ENCODE data around the gene SAPCD1. TPM values are rescaled to one million over a fixed set of nuclear protein-coding genes. Genes with fewer than 3 reads are reported as not detected.
A peak's percentile ranks its signal among the peaks of the same experiment; 100 is the strongest.

The SAPCD1 gene
- total and polyA plus RNA-seq, 9 donors: 0.94 to 5.2 (median 3.1) TPM; not detected in 1

GRCh38 chr6:31732029-31732428 is 30.4 kb upstream of the SAPCD1 start:
- WGBS, 3 donors: 56 to 73% (median 61%) methylated on average over 3 of the region's 3 CpGs
- TF ChIP-seq POLR2A (IDR thresholded peaks at IDR 0.05): no peak
- no peak for TF ChIP-seq CTCF (IDR thresholded peaks at IDR 0.05)
- TF ChIP-seq EP300 (IDR thresholded peaks at IDR 0.05): no peak
- Histone ChIP-seq H3K27me3 (no peaks in the 10 kb centered on the region), H3K4me3 (no peak overlapping the region), H3K27ac (no peak overlapping the region), H3K36me3 (no peaks in the 10 kb centered on the region), H3K4me1 (ENCODE audit: insufficient read depth) (peaks cover 15% of the 10 kb centered on the region), H3K9me3 (no peaks in the 10 kb centered on the region)
- intact Hi-C loops (cut with DNase I): loop anchor here in 2 of 4 donors (10.0 kb wide), 2 partner anchors 63 to 103 kb away; partner anchors contain the start of gene VARS1 (in 1 of the 2)
- no peak for DNase-seq

DNA sequence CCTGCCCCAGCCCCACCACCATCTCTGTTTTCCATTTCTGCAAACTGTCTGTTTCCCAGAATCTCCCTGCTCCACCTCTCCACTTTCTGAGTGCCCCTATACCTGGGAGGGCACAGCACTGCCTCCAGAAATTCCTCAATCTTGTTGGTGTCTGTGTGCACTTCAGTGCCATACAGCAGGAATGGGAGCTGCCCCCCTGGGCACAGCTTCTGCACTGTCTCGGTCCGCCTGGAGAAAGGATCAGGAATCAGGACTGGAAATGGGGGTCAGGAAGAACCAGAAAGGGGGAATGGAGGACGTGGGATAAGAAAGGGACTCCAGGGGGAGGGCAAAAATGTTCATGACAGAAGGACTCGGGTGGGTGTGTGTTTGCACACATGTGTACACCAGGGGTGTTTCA is 28.7 kb upstream of the SAPCD1 start:
- Histone ChIP-seq H3K36me3 (no peaks in the 10 kb centered on the region), H3K27me3 (no peaks in the 10 kb centered on the region), H3K27ac (no peak overlapping the region), H3K4me1 (ENCODE audit: insufficient read depth) (peaks cover 14% of the 10 kb centered on the region), H3K4me3 (no peak overlapping the region), H3K9me3 (no peaks in the 10 kb centered on the region)
- DNase-seq: no peak
- intact Hi-C loops (cut with DNase I): loop anchor here in 2 of 4 donors (10.0 kb wide), 2 partner anchors 61 to 101 kb away; partner anchors contain the start of gene VARS1 (in 1 of the 2)
- 83 to 86% (median 84%) methylated on average over 4 of the region's 4 CpGs for WGBS, 3 donors
- TF ChIP-seq EP300 (IDR thresholded peaks at IDR 0.05): no peak
- no peak for TF ChIP-seq POLR2A (IDR thresholded peaks at IDR 0.05)
- TF ChIP-seq CTCF (IDR thresholded peaks at IDR 0.05): no peak

DNA sequence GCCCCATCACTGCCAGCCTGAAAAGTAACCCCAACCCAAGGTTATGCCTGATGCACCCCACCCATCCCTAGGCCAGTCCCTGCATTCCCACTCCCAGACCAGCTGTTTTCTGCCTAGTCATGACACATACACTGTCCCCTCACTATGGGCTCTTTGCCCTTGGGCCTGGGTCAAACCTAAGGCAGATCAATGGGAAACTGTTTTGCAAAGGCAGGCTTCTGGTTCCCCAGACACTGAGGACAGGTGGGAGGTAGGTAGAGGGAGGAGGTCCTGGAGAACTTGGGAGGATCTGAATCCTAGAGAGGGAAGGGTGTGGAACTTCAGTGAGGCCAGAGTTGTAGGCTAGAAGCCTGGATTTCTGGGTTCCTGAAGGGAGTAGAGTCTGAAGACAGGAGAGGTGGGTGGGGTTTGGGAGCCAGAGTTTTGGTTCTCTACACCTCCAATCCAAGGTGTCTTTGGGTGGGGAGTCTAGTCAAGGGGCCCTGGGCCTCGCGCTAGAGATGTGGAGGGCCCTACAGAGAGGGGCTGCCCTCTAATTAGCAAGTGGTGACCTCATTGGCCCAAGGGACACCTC is 28.1 kb upstream of the SAPCD1 start:
- TF ChIP-seq EP300 (IDR thresholded peaks at IDR 0.05) (no peak), POLR2A (IDR thresholded peaks at IDR 0.05) (no peak), CTCF (IDR thresholded peaks at IDR 0.05) (no peak)
- 20 to 32% (median 30%) methylated on average over 2 of the region's 2 CpGs for WGBS, 3 donors
- Histone ChIP-seq H3K4me1 (ENCODE audit: insufficient read depth) (peaks cover 12% of the 10 kb centered on the region), H3K27ac (peak overlapping the region; percentile 83 to 90), H3K36me3 (no peaks in the 10 kb centered on the region), H3K4me3 (peak overlapping the region; percentile 63), H3K9me3 (no peaks in the 10 kb centered on the region), H3K27me3 (no peaks in the 10 kb centered on the region)
- intact Hi-C loops (cut with DNase I): loop anchor here in 2 of 4 donors (10.0 kb wide), 2 partner anchors 60 to 100 kb away; partner anchors contain the start of gene VARS1 (in 1 of the 2)
- DNase-seq: no peak

DNA sequence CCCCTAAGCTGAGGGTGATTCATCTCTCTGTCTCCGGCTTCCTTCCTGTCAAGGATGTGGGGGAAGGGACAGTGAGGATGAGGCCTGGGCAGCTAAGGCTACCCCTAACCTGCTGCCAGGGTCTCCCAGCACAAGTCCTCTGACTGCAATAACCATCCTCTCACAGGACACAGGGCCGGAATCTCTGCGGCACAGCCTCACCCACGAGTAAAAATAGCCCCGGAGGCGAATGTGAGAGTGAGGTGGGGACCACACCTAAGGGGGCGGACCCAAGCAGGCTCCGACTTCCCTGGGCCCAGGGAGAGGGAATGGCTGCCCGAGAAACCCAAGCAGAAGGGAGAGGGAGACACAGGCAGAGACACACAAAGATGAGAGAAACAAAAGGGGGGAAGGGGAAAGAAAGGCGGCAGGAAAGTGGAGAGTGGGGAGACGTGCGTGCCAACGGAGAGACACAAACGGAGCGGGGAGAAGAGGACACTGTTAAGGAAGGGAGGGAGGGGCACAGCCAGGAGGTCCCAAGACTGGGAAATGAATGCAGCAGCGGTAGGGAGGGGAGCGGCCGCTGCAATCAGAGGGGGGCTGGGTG is 27.5 kb upstream of the SAPCD1 start:
- DNase-seq: peak; percentile 42 to 57 (median 56)

More for the DNA sequence above, 27.5 kb upstream of the SAPCD1 start:
- no peak for TF ChIP-seq CTCF (IDR thresholded peaks at IDR 0.05)
- TF ChIP-seq POLR2A (IDR thresholded peaks at IDR 0.05): peak; percentile 38
- Histone ChIP-seq H3K4me3 (peak overlapping the region; percentile 63), H3K27me3 (no peaks in the 10 kb centered on the region), H3K9me3 (no peaks in the 10 kb centered on the region), H3K27ac (peak overlapping the region; percentile 83 to 90), H3K4me1 (ENCODE audit: insufficient read depth) (peaks cover 12% of the 10 kb centered on the region), H3K36me3 (no peaks in the 10 kb centered on the region)
- 0 to 1% (median 0%) methylated on average over 18 of the region's 18 CpGs for WGBS, 3 donors
- intact Hi-C loops (cut with DNase I): loop anchor here in 3 of 4 donors (5.0 to 10.0 kb wide), 3 partner anchors 60 to 100 kb away; partner anchors contain the start of gene VARS1 (in 1 of the 3)
